Panc1 (cell line): ENCODE results near the gene TAT. TPM values are rescaled to one million over a fixed set of nuclear protein-coding genes. Genes with fewer than 3 reads are reported as not detected.
"Not testable (repeated sequence)": the region's sequence is repeated elsewhere in the genome, so short reads cannot be mapped to it uniquely, and the experiment has no call there.

ENCODE experiments used
- ATAC-seq: fragments of 200-7000 bp; cut with Tn5 transposase; 2 replicates; pipeline ENCODE4 v1.9.1; 2020; ENCODE audit warnings: mild to moderate bottlenecking, moderate library complexity
- BruUV-seq: library from RNA; stranded (reverse); fragments of 400-500 nt; replicated peaks from 2 replicates; lab custom pipeline; 2021; lab: Mats Ljungman, UMichigan
- CTCF ChIA-PET: fragments of 300-600 bp; sonication (Branson Sonifier 250); formaldehyde crosslinking; loops from one replicate; lab custom pipeline; 2022; ENCODE audit warnings: antibody characterized with exemption; lab: Charles Lee
- POLR2A ChIA-PET: fragments of 300-600 bp; sonication (Branson Sonifier 250); formaldehyde crosslinking; loops from one replicate; lab custom pipeline; 2022; ENCODE audit warnings: antibody characterized with exemption; lab: Charles Lee
- DNase-seq: peaks from one replicate; pipeline ENCODE4 v3.0.0-alpha.2; 2010; ENCODE audit warnings: low read depth, low spot score
- H3K27ac ChIP-seq: 2 replicates; pipeline ENCODE4 v1.5.1; 2011; ENCODE audit warnings: mild to moderate bottlenecking, low read length, inconsistent platforms
- H3K27me3 ChIP-seq: fragments of 200-500 bp; sonication (Bioruptor generic); 2 replicates; pipeline ENCODE4 v1.6.0; 2014; ENCODE audit warnings: low read length, inconsistent platforms; ENCODE audit not compliant: control insufficient read depth, insufficient read depth
- H3K36me3 ChIP-seq: fragments of 200-500 bp; sonication (Bioruptor generic); 2 replicates; pipeline ENCODE4 v1.5.1; 2014; ENCODE audit warnings: inconsistent platforms, mild to moderate bottlenecking, low read length, moderate library complexity; ENCODE audit not compliant: control insufficient read depth, insufficient read depth
- H3K4me1 ChIP-seq: 2 replicates; pipeline ENCODE4 v1.5.1; 2011; ENCODE audit warnings: inconsistent platforms, mild to moderate bottlenecking, low read length, moderate library complexity; ENCODE audit not compliant: control insufficient read depth, insufficient read depth
- H3K4me3 ChIP-seq, 2 experiments: 2 replicates each; pipeline ENCODE4 v1.5.1; 2011 to 2012; ENCODE audit warnings: low read depth in 2 of 2, low read length in 2 of 2, mild to moderate bottlenecking in 2 of 2, inconsistent platforms in 1 of 2, moderate library complexity in 1 of 2
- H3K9me3 ChIP-seq: fragments of 200-500 bp; sonication (Bioruptor generic); 2 replicates; pipeline ENCODE4 v1.5.1; 2014; ENCODE audit warnings: low read depth, mild to moderate bottlenecking, inconsistent platforms, low read length, moderate library complexity; ENCODE audit not compliant: control insufficient read depth, insufficient read depth
- CTCF ChIP-seq: fragments of 450-650 bp; IDR thresholded peaks from 2 replicates; pipeline ENCODE4 v1.5.1; 2017; ENCODE audit warnings: mild to moderate bottlenecking
- POLR2AphosphoS5 ChIP-seq: IDR thresholded peaks from 2 replicates; pipeline ENCODE4 v1.6.1; 2012; ENCODE audit warnings: mild to moderate bottlenecking, low read depth, low read length, moderate library complexity
- SIN3A ChIP-seq: IDR thresholded peaks from 2 replicates; pipeline ENCODE4 v1.6.1; 2012; ENCODE audit warnings: low read depth, mild to moderate bottlenecking, low read length, moderate library complexity, borderline replicate concordance; ENCODE audit not compliant: insufficient read depth
- TCF7L2 ChIP-seq: IDR thresholded peaks from 2 replicates; pipeline ENCODE4 v1.6.1; 2011; ENCODE audit warnings: mild to moderate bottlenecking, low read depth, low read length, inconsistent platforms
- in situ Hi-C: cut with HindIII; loops from 2 replicates; pipeline ENCODE4 v1.10.0; 2016; ENCODE audit warnings: low sequenced_read_pairs, low pct_unique_long_range_greater_than_20kb
- intact Hi-C: fragments of 100-400 bp; cut with micrococcal nuclease; formaldehyde crosslinking; loops from one replicate; pipeline ENCODE4 v1.10.0; 2022; ENCODE audit not compliant: unreplicated experiment
- total RNA-seq: library from RNA; stranded (reverse); gene quantifications from one replicate; pipeline ENCODE4 v1.2.1, GENCODE V29; 2021; ENCODE audit not compliant: unreplicated experiment
- TF ChIP-seq, protein P1 (sequence below), 2 experiments: IDR thresholded peaks; 2 replicates each; pipeline ENCODE4 v1.6.1; 2011 to 2012; ENCODE audit warnings: low read depth in 2 of 2, control low read depth in 1 of 2, low read length in 1 of 2, mild to moderate bottlenecking in 1 of 2, moderate library complexity in 1 of 2; ENCODE audit not compliant: insufficient read depth in 1 of 2

TAT gene
- total RNA-seq, 1 experiment from 2014 or later = 0.49 TPM

GRCh38 chr16:71564335-71564967 is 12.4 kb downstream of the TAT start:
- CTCF ChIA-PET = interaction anchor here (0.6 to 1.7 kb wide), 2 partner anchors 46 to 164 kb away, joined by 3 to 17 read pairs; no protein-coding TSS in a partner anchor
- TF ChIP-seq POLR2AphosphoS5 = no peak
- TF ChIP-seq SIN3A = no peak
- TF ChIP-seq, protein P1, sequence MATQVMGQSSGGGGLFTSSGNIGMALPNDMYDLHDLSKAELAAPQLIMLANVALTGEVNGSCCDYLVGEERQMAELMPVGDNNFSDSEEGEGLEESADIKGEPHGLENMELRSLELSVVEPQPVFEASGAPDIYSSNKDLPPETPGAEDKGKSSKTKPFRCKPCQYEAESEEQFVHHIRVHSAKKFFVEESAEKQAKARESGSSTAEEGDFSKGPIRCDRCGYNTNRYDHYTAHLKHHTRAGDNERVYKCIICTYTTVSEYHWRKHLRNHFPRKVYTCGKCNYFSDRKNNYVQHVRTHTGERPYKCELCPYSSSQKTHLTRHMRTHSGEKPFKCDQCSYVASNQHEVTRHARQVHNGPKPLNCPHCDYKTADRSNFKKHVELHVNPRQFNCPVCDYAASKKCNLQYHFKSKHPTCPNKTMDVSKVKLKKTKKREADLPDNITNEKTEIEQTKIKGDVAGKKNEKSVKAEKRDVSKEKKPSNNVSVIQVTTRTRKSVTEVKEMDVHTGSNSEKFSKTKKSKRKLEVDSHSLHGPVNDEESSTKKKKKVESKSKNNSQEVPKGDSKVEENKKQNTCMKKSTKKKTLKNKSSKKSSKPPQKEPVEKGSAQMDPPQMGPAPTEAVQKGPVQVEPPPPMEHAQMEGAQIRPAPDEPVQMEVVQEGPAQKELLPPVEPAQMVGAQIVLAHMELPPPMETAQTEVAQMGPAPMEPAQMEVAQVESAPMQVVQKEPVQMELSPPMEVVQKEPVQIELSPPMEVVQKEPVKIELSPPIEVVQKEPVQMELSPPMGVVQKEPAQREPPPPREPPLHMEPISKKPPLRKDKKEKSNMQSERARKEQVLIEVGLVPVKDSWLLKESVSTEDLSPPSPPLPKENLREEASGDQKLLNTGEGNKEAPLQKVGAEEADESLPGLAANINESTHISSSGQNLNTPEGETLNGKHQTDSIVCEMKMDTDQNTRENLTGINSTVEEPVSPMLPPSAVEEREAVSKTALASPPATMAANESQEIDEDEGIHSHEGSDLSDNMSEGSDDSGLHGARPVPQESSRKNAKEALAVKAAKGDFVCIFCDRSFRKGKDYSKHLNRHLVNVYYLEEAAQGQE (IDR thresholded peaks at IDR 0.05; ENCODE audit: insufficient read depth in 1 of 2, low read depth in 2 of 2, low read length in 1 of 2) = no peak
- TF ChIP-seq TCF7L2 = no peak; the same call in 1 of the 2 replicates
- no peak for TF ChIP-seq CTCF
- H3K27ac ChIP-seq = peak overlapping the region; percentile 51
- DNase-seq (no peak), ATAC-seq (peak; percentile 15; the same call in 1 of the 2 replicates)
- H3K9me3 ChIP-seq = no peaks in the 10 kb centered on the region
- intact Hi-C loops = no loop called here
- no peaks in the 10 kb centered on the region for H3K4me1 ChIP-seq
- no peaks in the 10 kb centered on the region; the same call in 1 of the 2 replicates for H3K36me3 ChIP-seq
- no peaks in the 10 kb centered on the region for H3K27me3 ChIP-seq
- BruUV-seq = no TSS peak
- POLR2A ChIA-PET = interaction anchor here (0.6 kb wide), 1 partner anchor 11 kb away, joined by 9 read pairs; no protein-coding TSS in a partner anchor
- peak overlapping the region; percentile 54 to 83 for H3K4me3 ChIP-seq
- in situ Hi-C loops = no loop called here

DNA sequence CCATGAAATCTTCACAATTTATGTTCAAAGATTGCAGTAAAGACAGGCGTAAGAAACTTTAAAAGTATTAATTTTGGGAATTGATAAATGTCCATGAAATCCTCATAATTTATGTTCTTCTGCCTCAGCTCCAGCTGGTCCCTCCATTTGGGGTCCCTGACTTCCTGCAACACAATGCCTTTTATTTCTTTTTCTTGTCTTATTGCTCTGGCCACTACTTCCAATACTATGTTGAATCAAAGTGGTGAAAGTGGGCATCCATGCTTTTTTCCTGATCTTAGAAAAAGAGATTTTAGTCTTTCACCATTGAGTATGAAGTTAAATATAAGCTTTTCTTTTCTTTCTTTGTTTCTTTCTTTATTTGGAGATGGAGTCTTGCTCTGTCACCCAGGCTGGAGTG is 14.3 kb downstream of the TAT start:
- in situ Hi-C loops = no loop called here
- TF ChIP-seq CTCF (no peak), SIN3A (no peak), TCF7L2 (no peak)
- TF ChIP-seq, protein P1 (IDR thresholded peaks at IDR 0.05; ENCODE audit: insufficient read depth in 1 of 2, low read depth in 2 of 2, low read length in 1 of 2) = no peak
- CTCF ChIA-PET = no interaction called here

DNA sequence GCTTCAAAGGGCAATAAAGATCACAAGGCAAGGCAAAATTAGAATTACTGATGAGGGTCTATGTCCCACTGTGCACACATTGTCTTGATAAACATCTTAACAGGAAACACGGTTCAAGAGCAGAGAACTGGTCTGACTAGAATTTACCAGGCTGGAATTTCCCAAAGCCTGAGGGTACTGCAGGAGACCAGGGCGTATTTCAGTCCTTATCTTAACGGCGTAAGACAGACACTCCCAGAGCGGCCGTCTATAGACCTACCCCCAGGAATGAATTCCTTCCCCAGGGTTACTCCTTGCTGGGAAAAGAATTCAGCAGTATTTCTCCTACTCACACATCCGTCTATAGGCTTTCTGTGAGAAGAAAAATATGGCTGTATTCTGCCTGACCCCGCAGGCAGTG is 15.0 kb downstream of the TAT start:
- H3K27ac ChIP-seq, in situ Hi-C loops, H3K4me1 ChIP-seq, BruUV-seq, POLR2A ChIA-PET, H3K36me3 ChIP-seq, intact Hi-C loops, H3K27me3 ChIP-seq, H3K4me3 ChIP-seq, CTCF ChIA-PET, DNase-seq, H3K9me3 ChIP-seq, ATAC-seq: not testable (repeated sequence)

More for the DNA sequence above, 14.3 kb downstream of the TAT start:
- Histone ChIP-seq H3K9me3 (no peaks in the 10 kb centered on the region), H3K4me3 (no peak overlapping the region), H3K36me3 (no peaks in the 10 kb centered on the region; the same call in 1 of the 2 replicates), H3K4me1 (no peaks in the 10 kb centered on the region), H3K27me3 (no peaks in the 10 kb centered on the region), H3K27ac (no peak overlapping the region)
- intact Hi-C loops = no loop called here
- POLR2A ChIA-PET = no interaction called here
- ATAC-seq (no peak), DNase-seq (no peak)
- no TSS peak for BruUV-seq
